NCI-H82 (cell line): ENCODE data around the gene CTDP1.

Source experiments
- DNase-seq: peaks from one replicate; lab custom pipeline; 2025; lab: John Stamatoyannopoulos, UW

Gene CTDP1

DNA sequence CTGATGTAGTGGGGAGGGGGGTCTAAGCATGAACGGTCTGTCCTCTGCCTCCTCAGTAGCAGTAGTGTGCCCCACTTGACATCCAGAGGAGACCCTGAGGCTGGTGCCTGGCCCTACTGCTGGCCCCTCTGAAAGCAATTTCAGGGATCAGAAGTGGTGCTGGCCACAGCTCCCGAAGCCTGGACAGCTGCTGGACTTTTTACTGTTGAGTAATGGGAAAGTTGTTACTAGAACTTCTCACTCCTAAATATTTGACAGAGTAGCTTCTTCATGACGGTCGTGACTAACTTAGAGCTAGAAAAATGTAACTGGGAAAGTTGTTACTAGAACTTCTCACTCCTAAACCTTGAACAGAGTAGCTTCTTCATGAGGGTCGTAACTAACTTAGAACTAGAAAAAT is 23.3 kb downstream of the CTDP1 start:
- no peak for DNase-seq

DNA sequence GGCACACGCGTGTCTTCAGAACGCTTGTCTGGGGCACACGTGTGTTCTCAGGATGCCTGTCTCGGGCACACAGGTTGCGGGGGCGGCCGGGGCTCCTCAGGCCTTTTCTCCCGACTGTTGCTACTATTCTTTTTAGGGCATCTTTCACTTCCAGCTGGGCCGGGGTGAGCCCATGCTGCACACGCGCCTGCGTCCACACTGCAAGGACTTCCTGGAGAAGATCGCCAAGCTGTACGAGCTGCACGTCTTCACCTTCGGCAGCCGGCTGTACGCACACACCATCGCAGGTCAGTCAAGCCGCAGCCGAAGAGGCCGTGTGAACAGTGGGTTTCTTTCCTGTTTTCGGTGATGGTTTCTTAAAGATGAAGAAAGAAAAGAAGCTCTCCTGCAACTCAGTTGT is 25.0 kb downstream of the CTDP1 start:
- DNase-seq, result no peak

DNA sequence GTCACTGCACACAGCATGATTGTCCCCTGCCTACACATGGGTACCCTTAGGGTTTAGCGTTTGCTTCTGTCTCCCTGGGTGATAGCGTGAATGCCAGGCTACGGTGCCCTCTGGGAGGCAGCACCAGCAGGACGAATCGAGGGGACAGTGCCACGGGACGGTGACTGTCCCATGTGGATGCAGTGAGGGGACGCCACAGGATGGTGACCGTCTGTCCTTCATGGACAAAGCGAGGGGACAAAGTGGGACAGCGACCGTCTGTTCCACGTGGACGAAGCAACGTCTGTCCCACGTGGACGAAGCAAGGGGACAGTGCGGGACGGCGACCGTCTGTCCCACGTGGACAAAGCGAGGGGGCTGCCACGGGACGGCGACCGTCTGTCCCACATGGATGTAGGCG is 25.7 kb downstream of the CTDP1 start:
- DNase-seq, result no peak

DNA sequence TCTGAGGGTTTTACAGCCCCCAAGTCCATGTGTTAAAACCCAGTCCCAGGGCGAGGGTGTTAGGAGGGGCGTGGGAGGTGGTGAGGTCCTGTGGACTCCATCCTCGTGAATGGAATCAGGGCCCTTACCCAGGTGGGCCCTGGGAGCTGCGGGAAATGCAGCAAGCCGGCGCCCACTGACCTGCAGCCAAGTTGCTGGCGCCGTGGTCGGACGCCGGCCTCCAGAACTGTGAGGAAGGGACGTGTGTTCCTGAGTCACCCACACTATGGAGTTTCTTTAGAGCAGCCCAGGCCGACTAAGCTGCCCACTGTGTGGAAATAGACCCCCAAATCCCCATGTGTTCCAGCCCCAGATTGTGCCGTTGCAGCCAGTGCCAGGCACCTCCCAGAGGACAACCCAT is 26.4 kb downstream of the CTDP1 start:
- no peak for DNase-seq

DNA sequence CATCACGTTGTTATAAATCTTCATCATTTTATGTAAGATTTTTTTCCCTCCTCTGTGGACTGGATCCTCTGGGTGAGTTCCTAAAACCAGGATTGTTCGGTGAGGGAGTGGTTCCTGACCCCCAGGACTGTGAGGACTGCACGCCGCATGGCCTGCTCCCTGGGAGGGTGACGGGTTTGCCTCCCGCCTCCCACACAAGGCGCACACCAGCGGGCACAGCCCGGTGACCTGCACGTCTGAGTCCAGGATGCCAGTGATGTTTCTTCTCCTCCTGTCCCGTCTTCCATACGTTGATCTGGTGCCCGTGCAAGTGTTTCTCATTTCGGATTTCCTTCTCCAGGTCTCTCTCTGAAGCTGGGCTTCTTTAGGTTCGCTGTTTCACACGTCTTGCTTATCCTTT is 27.1 kb downstream of the CTDP1 start:
- DNase-seq, result no peak

DNA sequence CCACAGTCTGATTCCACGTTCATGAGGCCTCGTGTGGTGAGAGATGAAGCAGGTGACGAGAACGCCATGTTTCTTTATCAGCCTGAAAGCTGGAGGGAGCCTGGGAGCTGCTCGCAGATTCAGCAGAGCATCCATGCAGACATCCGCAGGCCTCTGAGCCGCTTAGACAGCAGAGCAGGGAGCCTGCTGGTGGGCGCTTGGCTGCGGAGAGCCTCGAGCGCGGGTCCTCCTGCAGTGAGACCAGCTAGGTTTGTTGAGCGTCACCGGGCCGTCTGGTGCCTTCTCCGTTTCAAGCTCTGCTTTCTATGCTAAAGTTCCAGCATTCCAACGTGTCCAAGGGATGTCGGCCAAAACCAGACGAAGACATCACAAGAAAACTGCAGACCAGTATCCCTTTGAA is 27.6 kb downstream of the CTDP1 start:
- no peak for DNase-seq

DNA sequence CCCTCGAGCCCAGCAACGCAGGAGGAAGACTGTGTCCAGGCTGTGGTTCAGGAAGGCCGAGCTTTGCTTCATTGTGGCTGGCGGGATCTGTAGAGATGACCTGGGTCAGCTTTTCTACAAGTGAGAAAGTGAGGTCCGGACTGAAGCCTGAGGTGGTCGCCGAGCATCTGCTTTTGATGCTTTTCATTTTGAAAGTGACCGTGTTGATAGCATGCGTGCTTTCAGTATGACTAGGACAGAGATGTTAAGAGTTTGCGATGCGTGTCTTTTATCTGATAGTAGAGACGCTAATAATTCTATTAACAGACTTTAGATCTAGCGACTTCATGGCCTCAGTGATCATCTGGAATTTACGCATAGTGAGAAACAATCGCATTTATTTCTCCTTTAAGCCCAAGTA is 28.1 kb downstream of the CTDP1 start:
- no peak for DNase-seq

DNA sequence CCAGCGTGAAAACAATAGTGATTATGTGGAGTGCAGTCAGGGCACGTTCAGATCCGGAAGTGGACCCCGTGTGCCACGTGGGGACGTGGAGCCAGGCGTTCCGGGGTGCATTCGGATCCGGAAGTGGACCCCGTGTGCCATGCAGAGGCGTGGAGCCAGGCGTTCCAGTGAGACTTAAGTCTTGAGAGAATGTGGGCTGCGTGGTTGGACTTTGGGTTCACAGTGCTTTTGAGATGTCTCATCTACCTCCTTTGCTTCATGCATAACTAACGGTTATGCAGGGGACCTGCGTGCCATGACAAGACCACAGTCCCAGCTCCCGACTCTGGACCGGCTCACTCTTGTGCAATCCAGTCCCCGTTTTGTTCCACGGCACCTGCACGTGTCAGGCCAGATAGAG is 28.8 kb downstream of the CTDP1 start:
- DNase-seq, result no peak

DNA sequence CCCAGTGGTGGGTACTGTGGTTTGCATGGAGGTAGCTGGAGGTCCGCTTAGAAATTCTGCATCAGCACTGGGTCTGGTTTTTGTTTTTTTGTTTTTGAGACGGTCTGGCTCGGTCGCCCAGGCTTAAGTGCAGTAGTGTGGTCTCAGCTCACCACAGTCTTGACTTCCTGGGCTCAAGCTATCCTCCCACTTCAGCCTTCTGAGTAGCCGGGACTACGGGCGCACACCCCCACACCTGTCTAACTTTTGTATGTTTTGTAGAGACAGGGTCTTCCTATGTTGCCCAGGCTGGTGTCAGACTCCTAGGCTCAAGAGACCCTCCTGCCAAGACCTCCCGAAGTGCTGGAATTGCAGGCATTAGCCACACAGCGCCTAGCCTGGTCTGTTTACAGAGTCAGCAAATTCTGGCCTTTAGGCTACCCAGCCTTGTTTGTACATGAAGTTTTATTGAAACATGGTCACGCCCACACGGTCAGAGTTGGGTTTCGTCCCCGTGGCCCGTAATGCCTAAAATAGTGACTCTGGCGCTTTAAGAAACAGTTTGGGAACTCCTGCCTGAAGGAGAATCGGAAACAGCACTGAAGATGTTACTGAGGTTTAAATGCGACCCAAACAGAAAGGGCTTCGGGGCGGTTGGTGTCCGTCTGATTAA is 32.7 kb downstream of the CTDP1 start:
- DNase-seq, result no peak

DNA sequence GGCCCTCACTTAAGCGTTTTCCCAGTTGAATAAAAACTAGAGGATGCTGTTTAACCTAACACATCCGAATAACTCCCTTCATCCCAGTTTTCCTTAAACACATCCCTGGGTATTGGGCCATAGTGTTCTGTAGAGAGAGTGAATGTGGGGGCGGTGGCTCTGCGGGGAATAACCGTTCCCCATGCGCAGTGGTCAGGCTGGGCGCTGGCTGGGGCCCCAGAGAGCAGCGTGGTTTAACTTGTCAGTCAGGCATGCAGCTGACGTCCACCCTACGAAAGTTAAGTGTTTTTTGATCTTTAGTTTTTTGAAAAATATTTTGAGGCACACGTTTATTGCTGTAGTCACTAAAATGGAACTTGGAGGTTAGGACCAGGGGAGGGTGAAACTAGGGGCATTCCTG is 33.7 kb downstream of the CTDP1 start:
- DNase-seq, result no peak

DNA sequence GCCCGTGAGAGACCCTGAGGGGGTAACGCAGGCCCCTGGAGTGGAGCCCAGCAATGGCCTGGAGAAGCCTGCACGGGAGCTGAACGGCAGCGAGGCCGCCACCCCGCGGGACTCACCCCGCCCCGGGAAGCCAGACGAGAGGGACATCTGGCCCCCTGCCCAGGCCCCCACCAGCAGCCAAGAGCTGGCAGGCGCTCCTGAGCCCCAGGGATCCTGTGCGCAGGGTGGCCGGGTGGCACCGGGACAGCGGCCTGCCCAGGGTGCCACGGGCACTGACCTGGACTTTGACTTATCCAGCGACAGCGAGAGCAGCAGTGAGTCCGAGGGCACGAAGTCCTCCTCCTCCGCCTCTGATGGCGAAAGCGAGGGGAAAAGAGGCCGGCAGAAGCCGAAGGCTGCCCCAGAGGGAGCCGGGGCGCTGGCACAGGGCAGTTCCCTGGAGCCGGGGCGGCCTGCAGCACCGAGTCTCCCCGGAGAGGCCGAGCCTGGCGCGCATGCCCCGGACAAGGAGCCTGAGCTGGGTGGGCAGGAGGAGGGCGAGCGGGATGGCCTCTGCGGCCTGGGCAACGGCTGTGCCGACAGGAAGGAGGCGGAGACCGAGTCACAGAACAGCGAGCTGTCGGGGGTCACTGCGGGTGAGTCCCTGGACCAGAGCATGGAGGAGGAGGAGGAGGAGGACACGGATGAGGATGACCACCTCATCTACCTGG is 35.1 kb downstream of the CTDP1 start:
- DNase-seq, result no peak

DNA sequence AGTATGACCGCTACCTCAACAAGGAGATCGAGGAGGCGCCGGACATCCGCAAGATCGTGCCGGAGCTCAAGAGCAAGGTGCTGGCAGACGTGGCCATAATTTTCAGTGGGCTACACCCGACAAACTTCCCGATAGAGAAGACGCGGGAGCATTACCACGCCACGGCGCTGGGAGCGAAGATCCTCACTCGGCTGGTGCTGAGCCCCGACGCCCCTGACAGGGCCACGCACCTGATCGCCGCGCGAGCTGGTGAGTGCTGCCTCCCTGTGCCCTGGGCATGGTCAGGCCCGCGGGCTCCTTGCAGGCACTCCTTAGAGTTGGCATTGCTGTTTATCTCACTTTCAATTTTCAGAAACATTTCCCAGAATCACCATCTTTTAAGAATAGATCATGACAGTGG is 35.7 kb downstream of the CTDP1 start:
- DNase-seq, result no peak

DNA sequence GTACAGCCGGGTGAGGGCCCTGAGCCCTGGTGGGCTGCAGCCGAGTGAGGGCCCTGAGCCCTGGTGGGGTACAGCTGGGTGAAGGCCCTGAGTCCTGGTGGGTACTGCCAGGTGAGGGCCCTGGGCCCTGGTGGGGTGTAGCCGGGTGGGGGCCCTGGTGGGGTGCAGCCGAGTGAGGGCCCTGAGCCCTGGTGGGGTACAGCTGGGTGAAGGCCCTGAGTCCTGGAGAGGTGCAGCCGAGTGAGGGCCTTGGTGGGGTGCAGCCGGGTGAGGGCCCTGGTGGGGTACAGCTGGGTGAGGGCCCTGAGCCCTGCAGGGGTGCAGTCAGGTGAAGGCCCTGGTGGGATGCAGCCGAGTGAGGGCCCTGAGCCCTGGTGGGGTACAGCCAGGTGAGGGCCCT is 37.5 kb downstream of the CTDP1 start:
- no peak for DNase-seq

DNA sequence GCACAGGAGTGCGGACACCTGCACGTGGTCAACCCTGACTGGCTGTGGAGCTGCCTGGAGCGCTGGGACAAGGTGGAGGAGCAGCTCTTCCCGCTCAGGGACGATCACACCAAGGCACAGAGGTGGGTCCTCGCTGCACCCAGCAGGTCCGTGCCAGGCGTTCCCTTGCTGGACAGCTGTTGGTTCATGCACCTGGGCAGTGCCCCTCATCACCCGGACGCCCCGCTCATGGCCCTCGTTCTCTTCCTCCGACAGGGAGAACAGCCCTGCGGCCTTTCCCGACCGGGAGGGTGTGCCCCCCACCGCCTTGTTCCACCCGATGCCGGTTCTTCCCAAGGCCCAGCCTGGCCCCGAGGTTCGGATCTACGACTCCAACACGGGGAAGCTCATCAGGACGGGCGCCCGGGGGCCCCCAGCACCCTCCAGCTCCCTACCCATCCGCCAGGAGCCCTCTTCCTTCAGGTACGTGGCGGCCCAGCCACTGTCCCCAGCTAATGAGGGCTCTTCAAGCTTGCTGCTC is 38.0 kb downstream of the CTDP1 start:
- DNase-seq, result no peak

DNA sequence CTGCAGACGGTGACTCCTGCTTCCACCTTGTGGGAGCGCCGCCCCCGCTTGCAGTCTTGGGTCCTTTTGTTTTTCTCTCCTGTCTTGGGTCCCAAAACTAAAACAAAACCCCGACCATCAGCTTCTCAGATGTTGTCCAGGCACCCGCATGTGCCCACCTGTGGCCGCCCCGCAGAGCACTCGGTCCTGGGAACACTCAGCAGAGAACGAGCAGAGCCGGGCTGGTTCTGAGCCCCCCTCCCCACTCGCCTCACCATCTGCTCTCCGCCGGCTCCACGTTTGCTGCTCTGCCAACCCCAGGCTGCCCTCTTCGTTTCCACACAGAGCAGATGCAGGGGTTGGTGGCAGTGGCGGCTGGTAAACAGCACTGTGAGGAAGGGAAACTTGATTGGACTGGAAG is 38.5 kb downstream of the CTDP1 start:
- DNase-seq, result no peak

DNA sequence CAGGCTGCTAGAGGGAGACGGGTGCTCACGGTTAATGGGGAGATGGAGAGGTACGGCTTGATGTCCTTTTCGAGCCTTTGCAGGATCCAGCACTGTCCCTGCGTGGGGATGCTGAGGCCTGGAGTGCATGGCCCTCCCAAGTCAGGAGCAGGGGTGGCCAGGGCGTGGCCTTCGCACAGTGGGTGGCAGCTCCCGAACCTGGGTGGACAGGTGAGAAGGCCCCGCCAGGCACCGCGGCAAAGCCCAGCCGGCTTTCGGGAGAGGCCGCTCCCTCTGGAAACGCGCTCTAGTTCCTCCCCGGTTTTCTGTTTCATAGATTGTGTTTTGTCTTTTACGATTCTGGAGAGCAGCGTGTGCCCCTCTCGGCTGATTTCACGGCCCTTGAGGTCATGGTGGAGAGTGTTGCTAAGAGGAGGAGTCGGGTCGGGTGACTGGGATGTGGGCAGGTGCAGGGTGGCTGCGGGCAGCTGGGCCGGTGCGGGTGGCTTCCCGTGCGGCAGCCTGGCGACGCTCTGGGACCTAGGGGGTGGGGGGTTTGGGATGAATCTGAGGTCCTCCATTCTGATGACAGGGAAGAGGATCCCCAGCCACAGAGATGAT is 39.4 kb downstream of the CTDP1 start:
- no peak for DNase-seq

DNA sequence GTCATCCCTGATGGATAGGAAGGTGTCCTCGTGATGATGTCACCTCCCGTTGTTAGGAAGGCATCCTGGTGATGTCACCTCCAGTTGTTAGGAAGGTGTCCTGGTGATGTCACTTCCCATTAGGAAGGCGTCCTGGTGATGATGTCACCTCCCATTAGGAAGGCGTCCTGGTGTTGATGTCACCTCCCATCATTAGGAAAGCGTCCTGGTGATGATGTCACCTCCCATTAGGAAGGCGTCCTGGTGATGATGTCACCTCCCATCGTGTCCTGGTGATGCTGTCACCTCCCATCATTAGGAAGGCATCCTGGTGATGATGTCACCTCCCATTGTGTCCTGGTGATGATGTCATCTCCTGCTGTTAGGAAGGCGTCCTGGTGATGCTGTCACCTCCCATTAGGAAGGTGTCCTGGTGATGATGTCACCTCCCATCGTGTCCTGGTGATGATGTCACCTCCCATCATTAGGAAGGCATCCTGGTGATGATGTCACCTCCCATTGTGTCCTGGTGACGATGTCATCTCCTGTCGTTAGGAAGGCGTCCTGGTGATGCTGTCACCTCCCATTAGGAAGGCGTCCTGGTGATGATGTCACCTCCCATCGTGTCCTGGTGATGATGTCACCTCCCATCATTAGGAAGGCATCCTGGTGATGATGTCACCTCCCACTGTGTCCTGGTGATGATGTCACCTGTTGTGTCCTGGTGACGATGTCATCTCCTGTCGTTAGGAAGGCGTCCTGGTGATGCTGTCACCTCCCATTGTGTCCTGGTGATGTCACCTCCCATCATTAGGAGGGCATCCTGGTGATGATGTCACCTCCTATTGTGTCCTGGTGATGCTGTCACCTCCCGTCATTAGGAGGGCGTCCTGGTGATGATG is 40.1 kb downstream of the CTDP1 start:
- DNase-seq, result peak; percentile 1

DNA sequence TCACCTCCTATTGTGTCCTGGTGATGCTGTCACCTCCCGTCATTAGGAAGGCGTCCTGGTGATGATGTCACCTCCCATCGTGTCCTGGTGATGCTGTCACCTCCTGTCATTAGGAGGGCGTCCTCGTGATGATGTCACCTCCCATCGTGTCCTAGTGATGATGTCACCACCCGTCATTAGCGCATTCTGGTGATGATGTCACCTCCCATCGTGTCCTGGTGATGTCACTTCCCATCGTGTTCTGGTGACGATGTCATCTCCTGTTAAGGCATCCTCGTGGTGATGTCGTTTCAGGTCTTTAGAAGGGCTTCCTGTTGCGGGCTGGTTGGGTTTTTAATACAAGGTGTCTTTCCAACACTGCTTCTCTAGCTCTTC is 40.7 kb downstream of the CTDP1 start:
- no peak for DNase-seq

DNA sequence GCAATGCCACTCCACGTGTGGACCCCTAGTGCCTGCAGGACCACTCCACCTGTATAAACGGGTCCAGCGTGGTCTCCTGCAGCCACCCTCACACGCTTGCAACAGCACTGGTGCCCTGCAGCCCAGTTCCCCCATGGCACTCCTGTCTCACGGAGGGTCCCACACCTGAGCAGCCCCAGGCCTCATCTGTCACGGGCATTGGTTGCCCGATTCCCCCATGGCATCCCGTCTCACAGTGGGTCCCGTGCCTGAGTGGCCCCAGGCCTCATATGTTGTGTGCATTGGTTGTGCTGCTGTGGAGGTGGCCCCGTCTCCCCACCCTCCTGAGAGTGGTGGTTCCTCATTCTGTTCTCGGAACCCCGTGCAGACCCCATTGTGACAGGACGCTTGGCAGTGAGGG is 43.4 kb downstream of the CTDP1 start:
- no peak for DNase-seq

DNA sequence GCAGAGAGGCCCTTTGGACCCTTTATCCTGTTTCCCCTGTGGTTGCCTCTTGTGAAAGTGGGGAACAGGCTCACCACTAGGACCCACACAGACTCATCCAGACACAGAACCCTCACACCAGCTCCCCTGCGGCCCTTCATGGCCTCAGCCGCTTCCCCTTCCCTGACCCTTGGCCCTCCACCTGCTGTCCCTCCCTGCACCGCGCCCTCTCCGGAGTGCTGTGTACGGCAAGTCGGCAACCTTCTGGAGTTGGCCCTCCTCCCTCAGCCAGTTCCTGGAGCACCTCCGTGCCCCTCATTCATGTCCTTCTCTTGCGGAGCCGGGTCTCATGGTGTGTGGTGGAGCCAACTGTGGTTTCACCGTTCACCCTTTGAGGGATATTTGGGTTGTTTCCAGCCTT is 44.0 kb downstream of the CTDP1 start:
- DNase-seq, result no peak

DNA sequence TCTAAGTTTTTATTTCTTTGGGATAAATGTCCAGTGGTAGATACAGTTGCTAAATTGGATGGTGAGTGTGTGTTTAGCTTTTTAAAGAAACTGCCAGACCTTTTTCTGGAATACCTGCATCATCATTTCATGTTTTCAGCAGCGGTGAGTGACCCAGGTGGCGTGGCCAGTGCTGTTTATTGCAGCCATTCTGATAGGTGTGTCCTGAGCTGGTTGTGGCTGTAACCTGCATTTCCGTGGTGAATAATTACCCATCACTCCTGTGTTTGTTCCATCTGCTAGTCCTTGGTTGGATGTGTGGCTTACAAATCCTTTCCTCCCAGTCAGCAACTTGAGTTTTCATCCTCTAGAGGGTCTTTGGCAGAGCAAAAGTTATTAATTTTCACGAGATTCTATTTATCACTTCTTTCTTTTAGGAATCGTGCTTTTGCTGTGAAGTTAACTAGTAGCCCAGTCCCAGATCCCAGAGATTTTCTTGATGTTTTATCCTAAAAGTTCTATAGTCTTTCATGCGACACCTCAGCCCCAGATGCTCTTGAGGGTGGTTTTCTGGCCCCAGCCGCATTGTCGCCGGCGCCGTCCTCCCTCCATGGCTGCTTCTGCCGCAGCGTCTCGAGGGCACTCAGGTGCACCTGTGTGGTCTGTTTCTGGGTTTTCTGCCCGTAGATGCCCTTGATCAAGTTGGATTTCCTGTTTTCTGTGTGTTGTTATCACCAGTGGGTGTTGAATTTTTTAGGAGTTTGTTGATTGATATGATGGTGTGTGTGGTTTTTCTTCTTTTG is 44.9 kb downstream of the CTDP1 start:
- DNase-seq, result no peak

DNA sequence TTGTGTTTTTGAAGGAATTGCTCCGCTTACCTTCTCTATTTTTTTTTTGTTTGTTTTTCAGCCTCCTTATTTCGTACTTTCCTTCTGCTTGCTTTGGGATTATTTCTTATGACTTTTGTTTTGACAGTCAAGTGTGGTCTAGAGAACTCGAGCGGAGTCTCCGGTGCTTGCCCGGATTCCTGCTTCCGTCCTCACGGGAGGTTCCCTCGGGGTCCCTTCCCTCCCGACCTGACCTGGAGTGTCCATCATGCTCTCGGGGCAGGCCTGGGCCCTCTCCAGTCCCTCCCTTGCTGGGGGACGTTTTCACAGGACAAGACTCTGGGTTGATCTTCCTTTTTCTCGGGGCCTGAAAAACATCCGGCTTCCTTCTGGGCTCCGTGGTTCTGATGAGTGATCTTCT is 45.9 kb downstream of the CTDP1 start:
- no peak for DNase-seq
